HEK293 (cell line): Measurements from ENCODE around the gene SGCB.

Experiments
- BCL6B ChIP-seq: fragments of 450-650 bp; formaldehyde crosslinking; IDR thresholded peaks from 2 replicates; pipeline ENCODE4 v1.5.1; 2017; ENCODE audit warnings: missing biosample characterization, missing genetic modification characterization
- CTCF ChIP-seq: fragments of 450-650 bp; formaldehyde crosslinking; IDR thresholded peaks from 2 replicates; pipeline ENCODE4 v1.5.1; 2016; ENCODE audit warnings: missing biosample characterization, missing genetic modification characterization
- ZBTB17 ChIP-seq: fragments of 450-650 bp; formaldehyde crosslinking; IDR thresholded peaks from 2 replicates; pipeline ENCODE4 v1.5.1; 2016; ENCODE audit warnings: missing biosample characterization, missing genetic modification characterization
- ZNF146 ChIP-seq: fragments of 450-650 bp; formaldehyde crosslinking; IDR thresholded peaks from 2 replicates; pipeline ENCODE4 v1.5.1; 2016; ENCODE audit warnings: missing biosample characterization, missing genetic modification characterization
- ZNF24 ChIP-seq: fragments of 450-650 bp; formaldehyde crosslinking; IDR thresholded peaks from 2 replicates; pipeline ENCODE4 v1.5.1; 2016; ENCODE audit warnings: missing biosample characterization, missing genetic modification characterization
- ZNF473 ChIP-seq: fragments of 450-650 bp; formaldehyde crosslinking; IDR thresholded peaks from 2 replicates; pipeline ENCODE4 v1.5.1; 2017; ENCODE audit warnings: missing biosample characterization, missing genetic modification characterization
- ZNF670 ChIP-seq: fragments of 450-650 bp; formaldehyde crosslinking; IDR thresholded peaks from 2 replicates; pipeline ENCODE4 v1.5.1; 2016; ENCODE audit warnings: missing biosample characterization, missing genetic modification characterization, low read depth
- ZNF76 ChIP-seq: fragments of 450-650 bp; formaldehyde crosslinking; IDR thresholded peaks from 2 replicates; pipeline ENCODE4; 2016; ENCODE audit warnings: low read depth, missing biosample characterization, missing genetic modification characterization, borderline replicate concordance

GRCh38 chr4:52019936-52020657, 18.0 kb downstream of the SGCB start, which contains the start of gene LRRC66:
- TF ChIP-seq ZNF473 (tag by site-specific recombination) (no peak), ZNF670 (tag by site-specific recombination) (no peak), CTCF (tag by site-specific recombination) (no peak), ZNF146 (tag by site-specific recombination) (no peak), BCL6B (tag by site-specific recombination) (no peak), ZNF24 (no peak), ZNF76 (tag by site-specific recombination) (no peak), ZBTB17 (no peak)
